Measurements from ENCODE around the gene ELF1.

- TF ChIP-seq POLR2A (IDR thresholded peaks at IDR 0.05; ENCODE audit: low read length), result no peak
- no peak for TF ChIP-seq CTCF (IDR thresholded peaks at IDR 0.05)
- no peak for TF ChIP-seq REST (IDR thresholded peaks at IDR 0.05)
- no peak for TF ChIP-seq RFX5 (IDR thresholded peaks at IDR 0.05)
- TF ChIP-seq BHLHE40 (IDR thresholded peaks at IDR 0.05; ENCODE audit: low read depth, low read length), result no peak
- no peak for TF ChIP-seq EP300 (IDR thresholded peaks at IDR 0.05)
- TF ChIP-seq MAFK (IDR thresholded peaks at IDR 0.05; ENCODE audit: partially characterized antibody), result no peak
- no peak for TF ChIP-seq CEBPB (IDR thresholded peaks at IDR 0.05)
- no peak for TF ChIP-seq MYC (IDR thresholded peaks at IDR 0.05; ENCODE audit: borderline replicate concordance, low read length)
- TF ChIP-seq ZNF302 (CRISPR knock-in tag; IDR thresholded peaks at IDR 0.05), result no peak
Measured at GRCh38 chr13:40969169-40969901, 49.8 kb downstream of the ELF1 start.
